Measurements from ENCODE around the gene DNASE2.

Gene DNASE2

GRCh38 chr19:12833738-12834565 lies 47.3 kb downstream of the DNASE2 start:
- peak; percentile 20 for DNase-seq (ENCODE audit: low read depth)

DNA sequence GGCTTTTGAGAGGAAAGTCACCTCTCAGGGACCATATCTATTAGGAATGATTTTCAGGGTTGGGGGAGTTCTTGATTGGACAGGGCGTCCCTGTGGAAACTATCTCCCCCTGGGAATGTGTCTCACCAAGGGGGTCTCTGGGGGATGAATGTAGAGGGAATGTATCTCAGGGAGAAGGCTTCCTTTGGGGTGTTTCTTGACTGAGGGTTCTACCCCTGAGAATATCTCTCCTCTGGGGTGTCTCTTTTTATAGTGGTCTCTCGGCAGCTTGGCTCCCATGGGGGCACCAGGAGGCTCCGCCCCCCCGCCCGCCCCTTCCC lies 47.9 kb downstream of the DNASE2 start:
- DNase-seq (ENCODE audit: low read depth): no peak

GRCh38 chr19:12828494-12828893 lies 52.8 kb downstream of the DNASE2 start:
- peak; percentile 41 for DNase-seq (ENCODE audit: low read depth)

DNA sequence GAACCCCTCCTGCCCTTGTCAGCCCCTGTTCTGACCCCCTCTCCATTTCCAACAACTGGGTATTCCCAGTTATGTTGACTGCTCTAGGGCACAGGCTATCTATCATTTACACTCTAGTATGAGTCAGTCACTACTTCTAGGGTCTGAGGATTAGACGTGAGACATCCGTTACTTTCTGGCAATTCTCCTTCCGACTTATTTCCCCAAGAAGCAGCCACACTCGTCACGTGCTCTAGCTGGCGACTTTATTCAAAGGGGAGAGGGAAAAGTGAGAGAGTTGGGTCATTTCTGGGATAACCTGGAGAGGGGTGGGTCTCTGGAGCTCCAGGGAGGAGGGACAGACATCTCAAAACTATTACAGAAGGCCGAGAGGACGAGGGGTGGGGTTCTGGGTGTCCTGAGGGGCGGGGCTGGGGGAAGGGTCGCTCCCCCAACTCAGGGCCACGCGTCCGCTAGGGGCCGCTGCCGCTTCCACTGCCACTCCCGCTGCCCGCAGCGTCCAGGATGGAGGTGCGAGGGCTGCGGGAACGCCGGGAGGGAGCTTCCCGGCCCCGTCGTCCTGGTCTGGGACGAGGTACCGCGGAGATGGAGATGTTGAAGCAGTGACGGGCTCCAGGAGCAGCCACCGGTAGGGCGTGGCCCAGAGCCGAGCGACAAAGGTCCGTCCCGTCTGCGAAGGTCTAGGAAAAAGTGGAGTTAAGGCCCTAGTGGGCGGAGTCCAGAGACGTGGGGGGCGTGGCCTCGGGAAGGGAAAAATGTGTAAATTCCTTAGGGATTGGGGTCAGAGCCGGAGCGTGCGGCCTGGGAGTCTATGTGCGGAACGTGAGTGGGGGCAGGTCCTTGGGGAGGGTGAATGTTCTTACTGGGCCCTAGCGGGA lies 55.8 kb downstream of the DNASE2 start:
- peak; percentile 39 for DNase-seq (ENCODE audit: low read depth)
